Neuronal stem cell (in vitro differentiated cells): ENCODE results near the gene CRYBG3.

ENCODE experiments used
- DNase-seq: peaks from one replicate; pipeline ENCODE4 v3.0.0-alpha.2; 2013; ENCODE audit warnings: low spot score
- H2AFZ ChIP-seq: one replicate; pipeline ENCODE4 v1.6.1; 2013; ENCODE audit warnings: mild to moderate bottlenecking, low read length, inconsistent platforms
- H2AK5ac ChIP-seq: 2 replicates; pipeline ENCODE4 v1.6.1; 2013; ENCODE audit warnings: low read depth, mild to moderate bottlenecking, inconsistent platforms, low read length, moderate library complexity, mixed read lengths
- H2BK120ac ChIP-seq: 2 replicates; pipeline ENCODE4 v1.6.1; 2013; ENCODE audit warnings: low read depth, mild to moderate bottlenecking, inconsistent platforms, low read length, moderate library complexity, mixed read lengths
- H2BK12ac ChIP-seq: one replicate; pipeline ENCODE4 v1.6.1; 2013; ENCODE audit warnings: low read length, inconsistent platforms
- H2BK15ac ChIP-seq: 2 replicates; pipeline ENCODE4 v1.6.1; 2013; ENCODE audit warnings: mild to moderate bottlenecking, low read length, inconsistent platforms, mixed read lengths
- H2BK5ac ChIP-seq: one replicate; pipeline ENCODE4 v1.6.1; 2013; ENCODE audit warnings: inconsistent platforms, mild to moderate bottlenecking, low read length, moderate library complexity
- H3K14ac ChIP-seq: one replicate; pipeline ENCODE4 v1.6.1; 2013; ENCODE audit warnings: low read length, inconsistent platforms
- H3K18ac ChIP-seq: 2 replicates; pipeline ENCODE4 v1.6.1; 2013; ENCODE audit warnings: low read length, inconsistent platforms
- H3K23ac ChIP-seq: 2 replicates; pipeline ENCODE4 v1.6.1; 2013; ENCODE audit warnings: low read depth, mild to moderate bottlenecking, mixed read lengths, low read length, inconsistent platforms; ENCODE audit not compliant: poor library complexity
- H3K27ac ChIP-seq: replicated peaks from 3 replicates; pipeline ENCODE4 v1.5.1; 2013; ENCODE audit warnings: low read length, inconsistent platforms
- H3K27me3 ChIP-seq, 3 experiments: 2 replicates each; pipeline ENCODE4 v1.6.1; 2013; ENCODE audit warnings: low read length in 3 of 3, mild to moderate bottlenecking in 2 of 3, inconsistent platforms in 1 of 3, low read depth in 1 of 3, mixed read lengths in 1 of 3, moderate library complexity in 1 of 3; ENCODE audit not compliant: control insufficient read depth in 3 of 3, insufficient read depth in 3 of 3
- H3K36me3 ChIP-seq, 2 donors: replicated peaks in 1 of 2; 2 replicates each; pipeline ENCODE4 v1.6.1; 2013; ENCODE audit warnings: low read length in 2 of 2; ENCODE audit not compliant: control insufficient read depth in 2 of 2, insufficient read depth in 2 of 2
- H3K4ac ChIP-seq: 2 replicates; pipeline ENCODE4 v1.6.1; 2013; ENCODE audit warnings: inconsistent platforms, mild to moderate bottlenecking, low read length, moderate library complexity
- H3K4me1 ChIP-seq, 2 donors: 1 replicate in 1 of 2; 2 replicates in 1 of 2; pipeline ENCODE4 v1.6.1; 2013; ENCODE audit warnings: low read length in 2 of 2, low read depth in 1 of 2; ENCODE audit not compliant: control insufficient read depth in 2 of 2, insufficient read depth in 1 of 2
- H3K4me2 ChIP-seq: one replicate; pipeline ENCODE4 v1.6.1; 2013; ENCODE audit warnings: mild to moderate bottlenecking, low read length, inconsistent platforms; ENCODE audit not compliant: insufficient read depth, poor library complexity, severe bottlenecking
- H3K4me3 ChIP-seq, 2 donors: 2 replicates each; pipeline ENCODE4 v1.5.1; 2013; ENCODE audit warnings: low read length in 2 of 2, mild to moderate bottlenecking in 2 of 2, inconsistent platforms in 1 of 2, moderate library complexity in 1 of 2
- H3K79me1 ChIP-seq: one replicate; pipeline ENCODE4 v1.6.1; 2013; ENCODE audit warnings: low read depth, mild to moderate bottlenecking, inconsistent platforms, low read length, moderate library complexity
- H3K9ac ChIP-seq: one replicate; pipeline ENCODE4 v1.6.1; 2013; ENCODE audit warnings: mild to moderate bottlenecking, low read depth, low read length, inconsistent platforms; ENCODE audit not compliant: poor library complexity
- H3K9me3 ChIP-seq, 2 donors: replicated peaks in 1 of 2; 2 replicates each; pipeline versions ENCODE3 to v1.6.1; 2013; ENCODE audit warnings: low read length in 2 of 2, mild to moderate bottlenecking in 2 of 2, inconsistent platforms in 1 of 2, low read depth in 1 of 2, mixed read lengths in 1 of 2, moderate library complexity in 1 of 2; ENCODE audit not compliant: control insufficient read depth in 2 of 2, insufficient read depth in 1 of 2
- H4K8ac ChIP-seq: one replicate; pipeline ENCODE4 v1.6.1; 2013; ENCODE audit warnings: low read depth, mild to moderate bottlenecking, inconsistent platforms, low read length, moderate library complexity
- H4K91ac ChIP-seq: one replicate; pipeline ENCODE4 v1.6.1; 2013; ENCODE audit warnings: low read length, low read depth, mild to moderate bottlenecking, inconsistent platforms; ENCODE audit not compliant: poor library complexity
- WGBS, 2 donors: extraction: QIAGEN DNeasy Blood & Tissue Kit; methylation state at CpG; one replicate each; pipeline ENCODE4 v1.1.7; 2013; ENCODE audit warnings: missing lambda C conversion rate in 2 of 2, mixed read lengths in 1 of 2; ENCODE audit not compliant: insufficient read length in 2 of 2, insufficient replicate concordance in 1 of 2; ENCODE audit errors: extremely low coverage in 2 of 2; 5-methylcytosine and 5-hydroxymethylcytosine counted together

CRYBG3 gene

DNA sequence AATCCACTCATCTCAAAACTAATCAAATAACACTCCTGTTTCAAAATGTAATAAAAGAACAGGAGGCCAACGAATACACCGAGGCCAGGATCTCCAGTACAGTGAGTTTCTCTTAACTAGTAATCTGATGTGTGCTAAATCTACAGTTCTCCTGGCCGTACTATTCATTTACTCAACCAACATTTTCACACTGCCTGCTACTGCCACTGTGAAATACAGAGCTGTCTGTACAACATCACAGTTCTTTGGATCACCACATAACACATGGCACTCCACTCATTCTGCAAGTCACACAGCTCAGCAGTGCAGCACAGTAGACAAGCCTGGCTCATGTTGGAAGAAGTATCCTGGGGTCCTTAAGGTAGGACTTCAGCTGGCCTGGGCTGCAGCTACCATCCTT lies 128.5 kb downstream of the CRYBG3 start:
- Histone ChIP-seq H3K14ac (no peak overlapping the region), H2BK12ac (no peak overlapping the region), H2BK120ac (no peak overlapping the region), H3K23ac (no peak overlapping the region), H2AFZ (no peak overlapping the region), H3K4me1 (no peaks in the 10 kb centered on the region), H3K79me1 (no peaks in the 10 kb centered on the region), H2BK5ac (no peak overlapping the region), H3K9ac (no peak overlapping the region), H3K27ac (no peak overlapping the region), H4K8ac (no peak overlapping the region), H3K4me3 (peak overlapping the region in 1 of 2 donors; percentile 28), H3K18ac (no peak overlapping the region), H4K91ac (no peak overlapping the region), H3K4ac (no peak overlapping the region), H3K27me3 (no peaks in the 10 kb centered on the region), H2BK15ac (no peak overlapping the region), H3K4me2 (no peak overlapping the region), H3K36me3 (peaks cover 9 to 74% of the 10 kb centered on the region in 2 donors), H2AK5ac (no peak overlapping the region), H3K9me3 (no peaks in the 10 kb centered on the region)
- no peak for DNase-seq
- WGBS, 2 donors = no CpG with 5 or more reads among the region's 3 CpGs

DNA sequence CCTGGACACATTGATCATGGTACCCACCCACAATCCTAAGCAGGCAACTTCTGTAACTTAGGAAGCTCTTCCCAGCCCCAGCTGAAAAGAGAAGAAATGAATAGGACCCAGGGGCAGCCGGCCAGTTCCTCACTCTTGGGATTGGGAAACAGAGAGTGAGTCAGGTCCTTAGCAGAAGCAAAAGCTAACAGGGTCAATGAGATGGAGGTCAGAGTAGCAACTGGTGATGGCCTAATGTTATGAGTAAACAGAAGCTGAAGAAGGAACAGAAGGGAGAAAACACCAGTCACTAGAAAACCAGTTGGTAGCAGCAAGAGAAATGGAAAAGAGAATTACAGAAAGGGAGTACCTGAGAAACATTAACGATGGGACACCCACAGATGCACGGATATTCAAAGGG lies 130.5 kb downstream of the CRYBG3 start:
- Histone ChIP-seq H3K9ac (no peak overlapping the region), H2AFZ (no peak overlapping the region), H3K9me3 (no peaks in the 10 kb centered on the region), H3K23ac (no peak overlapping the region), H2BK12ac (no peak overlapping the region), H2BK120ac (no peak overlapping the region), H3K27ac (no peak overlapping the region), H2BK15ac (no peak overlapping the region), H2BK5ac (no peak overlapping the region), H3K36me3 (peaks cover 6 to 59% of the 10 kb centered on the region in 2 donors), H3K4me2 (no peak overlapping the region), H3K4me3 (no peak overlapping the region), H3K4me1 (no peaks in the 10 kb centered on the region), H3K79me1 (no peaks in the 10 kb centered on the region), H3K18ac (no peak overlapping the region), H3K4ac (no peak overlapping the region), H2AK5ac (no peak overlapping the region), H3K27me3 (no peaks in the 10 kb centered on the region), H4K8ac (no peak overlapping the region), H4K91ac (no peak overlapping the region), H3K14ac (no peak overlapping the region)
- no CpG with 5 or more reads among the region's 3 CpGs for WGBS, 2 donors
- no peak for DNase-seq

DNA sequence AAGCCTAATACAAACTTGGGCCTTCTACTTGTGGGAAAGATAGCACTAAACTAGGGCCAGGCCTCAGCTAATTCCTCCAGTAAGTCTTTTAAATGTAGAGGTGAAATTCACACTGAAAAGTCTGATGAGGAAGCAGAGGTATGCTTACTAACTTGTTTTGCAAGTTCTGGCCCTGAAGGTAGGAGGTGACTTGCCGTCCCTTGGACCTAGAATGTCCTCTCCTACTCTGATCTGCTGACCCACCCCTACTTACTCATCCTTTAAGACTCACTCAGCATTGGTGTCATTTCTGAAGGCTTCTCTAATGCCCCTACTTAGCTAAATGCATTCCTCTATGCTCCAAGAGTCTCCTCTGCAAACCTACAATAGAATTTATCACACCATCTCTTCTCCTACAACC lies 131.1 kb downstream of the CRYBG3 start:
- no peaks in the 10 kb centered on the region for H3K4me1 ChIP-seq
- no peak overlapping the region for H4K91ac ChIP-seq
- H3K79me1 ChIP-seq = no peaks in the 10 kb centered on the region
- no peak overlapping the region for H2AK5ac ChIP-seq
- H3K4me3 ChIP-seq = no peak overlapping the region
- H2BK15ac ChIP-seq = no peak overlapping the region
- H3K9me3 ChIP-seq = no peaks in the 10 kb centered on the region
- no peak overlapping the region for H3K18ac ChIP-seq
- no peak overlapping the region for H2BK120ac ChIP-seq
- no peak overlapping the region for H4K8ac ChIP-seq
- no peak overlapping the region for H3K9ac ChIP-seq
- H3K36me3 ChIP-seq = peaks cover 6 to 62% of the 10 kb centered on the region in 2 donors
- H2BK12ac ChIP-seq = no peak overlapping the region
- no peak overlapping the region for H2BK5ac ChIP-seq
- no peaks in the 10 kb centered on the region for H3K27me3 ChIP-seq
- no peak overlapping the region for H2AFZ ChIP-seq
- no CpG with 5 or more reads among the region's 1 CpG for WGBS, 2 donors
- no peak overlapping the region for H3K4me2 ChIP-seq
- no peak overlapping the region for H3K4ac ChIP-seq
- no peak overlapping the region for H3K23ac ChIP-seq
- no peak overlapping the region for H3K14ac ChIP-seq
- H3K27ac ChIP-seq = no peak overlapping the region
- DNase-seq = no peak

DNA sequence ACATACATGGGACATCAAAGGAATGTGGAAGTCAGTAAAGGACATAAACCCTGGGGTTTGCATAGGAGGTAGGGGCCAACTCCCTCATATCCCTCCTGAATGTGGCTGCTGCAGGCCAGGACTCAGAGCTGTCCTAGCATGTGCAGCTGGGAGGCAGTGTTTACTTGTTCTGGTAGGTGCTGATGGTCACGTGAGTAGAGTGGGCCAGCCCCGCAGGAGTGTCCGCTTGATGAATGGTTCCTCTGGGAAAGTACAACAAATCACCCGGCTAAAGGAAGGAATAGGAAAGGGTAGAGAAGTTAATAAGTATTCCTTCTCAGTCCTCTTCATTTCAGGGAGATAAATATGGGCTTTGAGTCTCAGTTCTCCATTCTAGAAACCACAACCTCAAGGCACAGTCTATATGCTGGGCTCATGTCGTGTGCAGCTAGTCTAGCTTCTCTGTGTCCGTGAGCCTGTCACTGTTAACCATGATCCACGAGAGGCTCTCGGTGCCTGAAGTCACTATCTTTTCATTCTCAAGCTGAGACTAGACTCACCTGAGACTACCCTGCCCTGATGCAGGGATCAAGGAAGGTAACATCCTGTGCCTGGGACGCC lies 132.5 kb downstream of the CRYBG3 start:
- Histone ChIP-seq H2AFZ (no peak overlapping the region), H2BK15ac (no peak overlapping the region), H4K91ac (no peak overlapping the region), H2BK5ac (no peak overlapping the region), H3K4me1 (no peaks in the 10 kb centered on the region), H4K8ac (no peak overlapping the region), H3K79me1 (no peaks in the 10 kb centered on the region), H2BK120ac (no peak overlapping the region), H3K36me3 (peaks cover 6 to 54% of the 10 kb centered on the region in 2 donors), H3K4ac (no peak overlapping the region), H3K9me3 (no peaks in the 10 kb centered on the region), H3K27me3 (no peaks in the 10 kb centered on the region), H2AK5ac (no peak overlapping the region), H3K23ac (no peak overlapping the region), H2BK12ac (no peak overlapping the region), H3K4me3 (no peak overlapping the region), H3K27ac (no peak overlapping the region), H3K14ac (no peak overlapping the region), H3K4me2 (no peak overlapping the region), H3K9ac (no peak overlapping the region), H3K18ac (no peak overlapping the region)
- no peak for DNase-seq
- WGBS, 2 donors = no CpG with 5 or more reads among the region's 9 CpGs
